K562 (cell line): ENCODE data around the gene SPHK2. TPM values are rescaled to one million over a fixed set of nuclear protein-coding genes. Genes with fewer than 3 reads are reported as not detected.

Experiments
- ATAC-seq: fragments of 200-7000 bp; cut with Tn5 transposase; 3 replicates; pipeline ENCODE4 v1.9.1; 2020; ENCODE audit warnings: moderate library complexity
- BruUV-seq: library from RNA; stranded (reverse); fragments of 400-500 nt; replicated peaks from 2 replicates; lab custom pipeline; 2021; lab: Mats Ljungman, UMichigan
- CTCF ChIA-PET: fragments of 300-600 bp; formaldehyde crosslinking; extraction: SDS; loops from one replicate; lab custom pipeline; 2021; ENCODE audit warnings: low intra/inter-chr PET ratio; lab: Yijun Ruan, JAX
- POLR2A ChIA-PET: fragments of 300-600, 350-650 bp; sonication (Branson Sonifier 250); formaldehyde crosslinking; extraction: SDS; loops from one replicate; lab custom pipeline; 2021; ENCODE audit warnings: antibody characterized with exemption, inconsistent platforms; lab: Yijun Ruan, JAX
- DNase-seq, 4 experiments: peaks; one replicate each; pipeline versions ENCODE4 v3.0.0 to v3.0.0-alpha.2; 2011 to 2018; ENCODE audit warnings: low spot score in 3 of 4, mixed read lengths in 3 of 4; ENCODE audit errors: extremely low read depth in 1 of 4
- FAIRE-seq: peaks from 2 replicates; lab custom pipeline; 2011; peaks lifted over from hg19 to GRCh38; lab: Jason Lieb, UNC
- H2AFZ ChIP-seq: 2 replicates; pipeline ENCODE4 v1.6.0; 2011; ENCODE audit warnings: low read depth, low read length, control low read depth, inconsistent platforms
- H3K27ac ChIP-seq: fragments of 200-600 bp; 3 replicates; pipeline ENCODE4 v1.8.0; 2011; ENCODE audit warnings: low read depth, mild to moderate bottlenecking, control low read depth, inconsistent platforms, low read length, moderate library complexity, mixed read lengths; ENCODE audit errors: extremely low read depth
- H3K27me3 ChIP-seq, 2 experiments: fragments of 300-600 bp in 1 of 2; 2 replicates in 1 of 2; 3 replicates in 1 of 2; pipeline versions ENCODE4 v1.6.0 to v1.8.0; 2011; ENCODE audit warnings: inconsistent platforms in 2 of 2, low read length in 2 of 2, mild to moderate bottlenecking in 1 of 2, mixed read lengths in 1 of 2, moderate library complexity in 1 of 2; ENCODE audit not compliant: control insufficient read depth in 2 of 2, insufficient read depth in 2 of 2
- H3K36me3 ChIP-seq: fragments of 300-600 bp; 3 replicates; pipeline ENCODE4 v1.8.0; 2011; ENCODE audit warnings: mild to moderate bottlenecking, low read length, inconsistent platforms; ENCODE audit not compliant: control insufficient read depth, insufficient read depth
- H3K4me1 ChIP-seq, 2 experiments: fragments of 200-600 bp in 1 of 2; replicated peaks in 1 of 2; 2 replicates in 1 of 2; 3 replicates in 1 of 2; pipeline versions ENCODE4 v1.5.1 to v1.8.0; 2011; ENCODE audit warnings: inconsistent platforms in 2 of 2, low read length in 2 of 2, mild to moderate bottlenecking in 1 of 2, mixed read lengths in 1 of 2, moderate library complexity in 1 of 2; ENCODE audit not compliant: control insufficient read depth in 2 of 2, insufficient read depth in 2 of 2
- H3K4me2 ChIP-seq: 2 replicates; pipeline ENCODE4 v1.6.1; 2011; ENCODE audit warnings: low read length, control low read depth, inconsistent platforms, mixed read lengths; ENCODE audit not compliant: insufficient read depth
- H3K4me3 ChIP-seq: fragments of 200-600 bp; sonication (generic), shearing (Covaris generic); 2 replicates; pipeline ENCODE4 v1.5.1; 2016; ENCODE audit warnings: control low read depth, inconsistent platforms
- H3K79me2 ChIP-seq: fragments of 200-600 bp; 3 replicates; pipeline ENCODE4 v1.8.0; 2011; ENCODE audit warnings: low read length, inconsistent platforms; ENCODE audit not compliant: control insufficient read depth, insufficient read depth
- H3K9ac ChIP-seq, 2 experiments: 2 replicates each; pipeline versions ENCODE4 v1.6.0 to v1.6.1; 2011; ENCODE audit warnings: low read depth in 2 of 2, low read length in 2 of 2, control low read depth in 1 of 2, inconsistent platforms in 1 of 2, mild to moderate bottlenecking in 1 of 2, mixed read lengths in 1 of 2; ENCODE audit not compliant: insufficient read depth in 1 of 2
- H3K9me1 ChIP-seq: one replicate; pipeline ENCODE4 v1.6.0; 2011; ENCODE audit warnings: inconsistent platforms, mild to moderate bottlenecking, low read length, moderate library complexity; ENCODE audit not compliant: control insufficient read depth, insufficient read depth
- H3K9me3 ChIP-seq: replicated peaks from 2 replicates; pipeline ENCODE4 v1.5.1; 2011; ENCODE audit warnings: low read depth, low read length, inconsistent platforms; ENCODE audit not compliant: control insufficient read depth, insufficient read depth
- H4K20me1 ChIP-seq: replicated peaks from 2 replicates; pipeline ENCODE4 v1.6.1; 2011; ENCODE audit warnings: low read length, inconsistent platforms, mixed read lengths; ENCODE audit not compliant: control insufficient read depth, insufficient read depth
- ELF2 ChIP-seq: fragments of 250-450 bp; sonication (Bioruptor Pico); IDR thresholded peaks from 2 replicates; pipeline ENCODE4 v1.5.0; 2021; ENCODE audit warnings: mild to moderate bottlenecking
- HNRNPL ChIP-seq: fragments of 200-400 bp; formaldehyde crosslinking; IDR thresholded peaks from 2 replicates; pipeline ENCODE4 v1.6.1; 2017; ENCODE audit warnings: low read depth, mild to moderate bottlenecking, low read length
- POLR2G ChIP-seq: fragments of 200-400 bp; formaldehyde crosslinking; IDR thresholded peaks from 2 replicates; pipeline ENCODE4 v1.6.1; 2017; ENCODE audit warnings: low read depth, mild to moderate bottlenecking, antibody characterized with exemption, low read length, moderate library complexity
- RBM22 ChIP-seq: fragments of 200-400 bp; formaldehyde crosslinking; IDR thresholded peaks from 2 replicates; pipeline ENCODE4 v1.6.1; 2018; ENCODE audit warnings: low read length, low read depth; ENCODE audit not compliant: poor library complexity, severe bottlenecking
- SMAD1 ChIP-seq: fragments of 150-350 bp; IDR thresholded peaks from 2 replicates; pipeline ENCODE4 v1.6.1; 2014; ENCODE audit warnings: low read length, low read depth; ENCODE audit not compliant: partially characterized antibody
- WGBS: fragments of 100-300 bp; shearing (Covaris generic); methylation state at CpG from one replicate; pipeline ENCODE4 v1.1.6; 2016; ENCODE audit warnings: low coverage, mixed read lengths; ENCODE audit not compliant: insufficient coverage; ENCODE audit errors: missing lambda C conversion rate; 5-methylcytosine and 5-hydroxymethylcytosine counted together
- in situ Hi-C: fragments of 300-500 bp; cut with MboI; formaldehyde crosslinking; loops from 4 replicates; pipeline ENCODE4 v1.15.0; 2018; ENCODE audit warnings: inconsistent platforms, mixed read lengths
- intact Hi-C: fragments of 100-400 bp; cut with micrococcal nuclease; formaldehyde crosslinking; loops from 2 replicates; pipeline ENCODE4 v1.14.2; 2022
- polyA plus RNA-seq, 8 experiments: library from polyadenylated mRNA; depleted of rRNA in 4 of 8; stranded (reverse) in 5 of 8; unstranded in 3 of 8; fragments of >200 nt; fragmentation: Nextera tagmentation in 2 of 8; fragmentation: Illumina TruSeq in 1 of 8; extraction: Ambion mirVana in 2 of 8; extraction: Trizol in 1 of 8; gene quantifications; 2 replicates each; pipeline versions ENCODE4 v1.2.1 to v1.2.3, GENCODE V29; 2011 to 2014; ENCODE audit warnings: inconsistent platforms in 1 of 8, missing spikeins in 1 of 8
- total RNA-seq, 7 experiments: library from RNA; depleted of rRNA in 6 of 7; stranded (reverse); fragments of >200 nt in 6 of 7; fragmentation: Illumina TruSeq in 2 of 7; extraction: Trizol in 2 of 7; gene quantifications; 2 replicates each; pipeline versions ENCODE4 v1.2.1 to v1.2.3, GENCODE V29; 2011 to 2021; ENCODE audit warnings: low replicate concordance in 1 of 7

Gene SPHK2
- total and polyA plus RNA-seq, 9 of the 15 experiments (the other 6 are each of a cell fraction or from before 2014, with no cell fraction given): 0.10 to 15.2 (median 2.9) TPM

GRCh38 chr19:48630296-48631063 lies 11.2 kb downstream of the SPHK2 start:
- peaks cover 4% of the 10 kb centered on the region for H3K9me1 ChIP-seq
- no peak overlapping the region for H2AFZ ChIP-seq
- no peak overlapping the region for H3K27ac ChIP-seq
- TF ChIP-seq POLR2G: peak; percentile 42; the same call in 1 of the 2 replicates
- TF ChIP-seq RBM22: no peak
- no peak for TF ChIP-seq HNRNPL
- no peak for TF ChIP-seq ELF2 (CRISPR knock-in tag)
- TF ChIP-seq SMAD1: no peak
- no peak overlapping the region for H3K9ac ChIP-seq
- no peaks in the 10 kb centered on the region for H3K9me3 ChIP-seq
- peaks cover 3% of the 10 kb centered on the region; the same call in 2 of the 3 replicates for H3K79me2 ChIP-seq
- peaks cover 5% of the 10 kb centered on the region; the same call in 1 of the 3 replicates for H3K36me3 ChIP-seq
- no peaks in the 10 kb centered on the region for H3K27me3 ChIP-seq
- H3K4me1 ChIP-seq: peaks cover 27 to 79% of the 10 kb centered on the region in 2 experiments
- FAIRE-seq (no peak), ATAC-seq (no peak), DNase-seq (no peak)
- 85% methylated on average over 28 of the region's 47 CpGs for WGBS
- BruUV-seq: no TSS peak
- ChIA-PET CTCF (no interaction called here), POLR2A (interaction anchor here (0.6 to 1.7 kb wide), 8 partner anchors 11 to 363 kb away, joined by 3 to 15 read pairs (median 4); partner anchors contain the start of genes RPL18, RUVBL2 and SPHK2)
- intact Hi-C loops: no loop called here
- no peaks in the 10 kb centered on the region for H4K20me1 ChIP-seq
- in situ Hi-C loops: no loop called here
- no peak overlapping the region for H3K4me2 ChIP-seq
- H3K4me3 ChIP-seq: no peak overlapping the region
